ENCODE results near the gene OR5AR1.

The OR5AR1 gene

GRCh38 chr11:56698795-56699194, 35.3 kb downstream of the OR5AR1 start, which contains the start of gene OR9G1:
Gene OR9G1, plus strand, starts transcription at chr11:56699095. Its CDS starts 1,293 bp downstream, at chr11:56700388.
- no peak within 1 kb of the TSS for H3K4me3 ChIP-seq (ENCODE audit: low read depth, low read length)
- DNase-seq (ENCODE audit: low read depth): no peak
- TF ChIP-seq CTCF (IDR thresholded peaks at IDR 0.05; ENCODE audit: low read depth, low read length) (no peak), MYC (IDR thresholded peaks at IDR 0.05; ENCODE audit: low read depth, low read length) (no peak), POLR2A (IDR thresholded peaks at IDR 0.05; ENCODE audit: extremely low read depth, insufficient read length) (no peak), MAX (IDR thresholded peaks at IDR 0.05; ENCODE audit: low read depth, low read length) (no peak)

DNA sequence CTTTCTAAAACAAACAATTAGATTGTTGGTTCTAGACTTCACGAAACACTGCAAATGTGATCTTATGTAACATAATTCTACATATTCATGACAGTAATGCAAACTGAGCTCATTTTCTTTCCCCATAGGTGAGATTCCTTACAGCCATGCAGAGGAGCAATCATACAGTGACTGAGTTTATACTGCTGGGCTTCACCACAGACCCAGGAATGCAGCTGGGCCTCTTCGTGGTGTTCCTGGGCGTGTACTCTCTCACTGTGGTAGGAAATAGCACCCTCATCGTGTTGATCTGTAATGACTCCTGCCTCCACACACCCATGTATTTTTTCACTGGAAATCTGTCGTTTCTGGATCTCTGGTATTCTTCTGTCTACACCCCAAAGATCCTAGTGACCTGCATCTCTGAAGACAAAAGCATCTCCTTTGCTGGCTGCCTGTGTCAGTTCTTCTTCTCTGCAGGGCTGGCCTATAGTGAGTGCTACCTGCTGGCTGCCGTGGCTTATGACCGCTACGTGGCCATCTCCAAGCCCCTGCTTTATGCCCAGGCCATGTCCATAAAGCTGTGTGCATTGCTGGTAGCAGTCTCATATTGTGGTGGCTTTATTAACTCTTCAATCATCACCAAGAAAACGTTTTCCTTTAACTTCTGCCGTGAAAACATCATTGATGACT, 36.9 kb downstream of the OR5AR1 start:
- DNase-seq (ENCODE audit: low read depth): no peak
- TF ChIP-seq CTCF (IDR thresholded peaks at IDR 0.05; ENCODE audit: low read depth, low read length) (no peak), MAX (IDR thresholded peaks at IDR 0.05; ENCODE audit: low read depth, low read length) (no peak), MYC (IDR thresholded peaks at IDR 0.05; ENCODE audit: low read depth, low read length) (no peak), POLR2A (IDR thresholded peaks at IDR 0.05; ENCODE audit: extremely low read depth, insufficient read length) (no peak)
- no peak overlapping the region for H3K4me3 ChIP-seq (ENCODE audit: low read depth, low read length)

DNA sequence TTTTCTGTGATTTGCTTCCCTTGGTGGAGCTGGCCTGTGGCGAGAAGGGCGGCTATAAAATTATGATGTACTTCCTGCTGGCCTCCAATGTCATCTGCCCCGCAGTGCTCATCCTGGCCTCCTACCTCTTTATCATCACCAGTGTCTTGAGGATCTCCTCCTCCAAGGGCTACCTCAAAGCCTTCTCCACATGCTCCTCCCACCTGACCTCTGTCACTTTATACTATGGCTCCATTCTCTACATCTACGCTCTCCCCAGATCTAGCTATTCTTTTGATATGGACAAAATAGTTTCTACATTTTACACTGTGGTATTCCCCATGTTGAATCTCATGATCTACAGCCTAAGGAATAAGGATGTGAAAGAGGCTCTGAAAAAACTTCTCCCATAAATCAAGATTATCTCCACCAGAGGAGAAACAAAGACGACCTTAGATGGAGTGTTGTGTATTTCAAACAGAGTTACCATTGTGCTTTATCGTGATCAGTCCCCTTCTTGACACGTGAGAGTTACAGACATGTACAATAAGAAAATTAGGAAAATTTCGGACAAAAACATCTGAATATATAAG, 37.5 kb downstream of the OR5AR1 start:
- H3K4me3 ChIP-seq (ENCODE audit: low read depth, low read length): no peak overlapping the region
- no peak for DNase-seq (ENCODE audit: low read depth)
- TF ChIP-seq MYC (IDR thresholded peaks at IDR 0.05; ENCODE audit: low read depth, low read length) (no peak), CTCF (IDR thresholded peaks at IDR 0.05; ENCODE audit: low read depth, low read length) (no peak), MAX (IDR thresholded peaks at IDR 0.05; ENCODE audit: low read depth, low read length) (no peak), POLR2A (IDR thresholded peaks at IDR 0.05; ENCODE audit: extremely low read depth, insufficient read length) (no peak)

DNA sequence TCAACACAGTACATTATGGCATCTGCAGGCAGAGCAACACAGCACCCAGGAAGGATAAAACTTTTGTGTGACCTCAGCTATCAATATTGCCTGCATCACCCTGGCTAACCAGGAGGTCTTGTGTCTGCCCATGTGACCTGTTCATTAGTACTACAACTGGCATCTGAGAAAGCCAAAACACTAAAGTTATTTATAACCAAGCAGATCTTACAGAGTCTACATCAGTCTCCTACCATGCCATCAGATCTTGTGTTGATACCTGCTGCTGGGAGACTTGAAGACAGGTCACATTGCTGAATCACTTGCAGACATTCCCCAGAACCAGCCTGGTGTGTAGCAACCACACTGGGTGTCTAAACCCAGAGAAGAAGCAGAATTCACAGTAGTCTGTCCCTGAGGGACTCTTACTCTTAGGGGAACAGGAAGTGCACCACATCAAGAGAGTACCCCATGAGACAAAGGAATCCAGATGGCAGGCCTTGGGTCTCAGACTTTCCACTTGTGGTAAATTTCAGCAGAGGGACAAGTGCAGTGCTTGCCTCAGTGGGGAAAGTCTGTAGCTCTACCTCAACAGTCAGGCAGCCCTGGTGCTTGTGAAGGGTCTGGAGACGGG, 42.4 kb downstream of the OR5AR1 start:
- peak; percentile 13 for DNase-seq (ENCODE audit: low read depth)
- H3K4me3 ChIP-seq (ENCODE audit: low read depth, low read length): no peak overlapping the region
- TF ChIP-seq POLR2A (IDR thresholded peaks at IDR 0.05; ENCODE audit: extremely low read depth, insufficient read length): no peak
- no peak for TF ChIP-seq CTCF (IDR thresholded peaks at IDR 0.05; ENCODE audit: low read depth, low read length)
- TF ChIP-seq MAX (IDR thresholded peaks at IDR 0.05; ENCODE audit: low read depth, low read length): no peak
- no peak for TF ChIP-seq MYC (IDR thresholded peaks at IDR 0.05; ENCODE audit: low read depth, low read length)

GRCh38 chr11:56706486-56706885, 43.0 kb downstream of the OR5AR1 start:
- no peak for TF ChIP-seq MAX (IDR thresholded peaks at IDR 0.05; ENCODE audit: low read depth, low read length)
- no peak for TF ChIP-seq CTCF (IDR thresholded peaks at IDR 0.05; ENCODE audit: low read depth, low read length)
- TF ChIP-seq MYC (IDR thresholded peaks at IDR 0.05; ENCODE audit: low read depth, low read length): no peak
- no peak for TF ChIP-seq POLR2A (IDR thresholded peaks at IDR 0.05; ENCODE audit: extremely low read depth, insufficient read length)
- DNase-seq (ENCODE audit: low read depth): no peak
- no peak overlapping the region for H3K4me3 ChIP-seq (ENCODE audit: low read depth, low read length)

Data from NB4 (cell line).